ENCODE measurements around the gene FANK1. TPM values are rescaled to one million over a fixed set of nuclear protein-coding genes. Genes with fewer than 3 reads are reported as not detected.

The FANK1 gene
- total and polyA plus RNA-seq, 2 donors, result 2.5 to 14.1 TPM

DNA sequence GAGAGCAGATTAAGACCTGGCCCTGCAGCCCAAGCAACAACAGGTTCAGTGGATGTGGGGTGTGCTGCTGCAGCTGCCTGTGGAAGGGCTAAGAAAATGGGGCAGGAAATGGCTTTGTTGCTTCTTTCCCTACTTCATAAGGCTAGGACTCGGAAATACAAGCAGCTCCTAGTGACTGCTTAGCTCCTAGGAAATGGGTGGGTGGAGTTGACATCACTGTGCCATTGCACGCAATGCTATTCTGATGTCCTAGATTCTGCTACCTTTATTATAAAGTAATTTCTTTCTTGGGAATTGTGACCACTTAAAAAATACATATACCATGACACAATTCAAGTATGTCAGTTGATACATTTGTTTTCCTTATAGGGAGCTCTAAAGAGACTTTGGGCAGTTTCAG is 155.8 kb downstream of the FANK1 start:
- Histone ChIP-seq H3K4me3 (ENCODE audit: low read length in 2 of 2) (no peak overlapping the region), H3K27ac (ENCODE audit: low read depth in 1 of 2, low read length in 1 of 2) (no peak overlapping the region), H3K9me3 (ENCODE audit: control insufficient read depth in 2 of 2, insufficient read depth in 1 of 2, low read length in 1 of 2) (no peaks in the 10 kb centered on the region), H3K27me3 (ENCODE audit: control insufficient read depth in 2 of 2, insufficient read depth in 1 of 2, low read length in 1 of 2) (no peaks in the 10 kb centered on the region), H3K36me3 (ENCODE audit: control insufficient read depth in 2 of 2, insufficient read depth in 2 of 2, low read length in 1 of 2) (no peaks in the 10 kb centered on the region), H3K4me1 (ENCODE audit: control insufficient read depth in 2 of 2, insufficient read depth in 2 of 2, low read length in 2 of 2) (no peaks in the 10 kb centered on the region)
- no peak for DNase-seq (ENCODE audit: low read depth in 6 of 9, low spot score in 9 of 9)
- WGBS, result 90% methylated on average over 2 of the region's 2 CpGs

GRCh38 chr10:126054191-126054590 is 157.8 kb downstream of the FANK1 start:
- Histone ChIP-seq H3K27me3 (ENCODE audit: control insufficient read depth in 2 of 2, insufficient read depth in 1 of 2, low read length in 1 of 2) (peaks cover 0 to 5% of the 10 kb centered on the region in 2 donors), H3K9me3 (ENCODE audit: control insufficient read depth in 2 of 2, insufficient read depth in 1 of 2, low read length in 1 of 2) (no peaks in the 10 kb centered on the region), H3K36me3 (ENCODE audit: control insufficient read depth in 2 of 2, insufficient read depth in 2 of 2, low read length in 1 of 2) (no peaks in the 10 kb centered on the region), H3K27ac (ENCODE audit: low read depth in 1 of 2, low read length in 1 of 2) (no peak overlapping the region), H3K4me1 (ENCODE audit: control insufficient read depth in 2 of 2, insufficient read depth in 2 of 2, low read length in 2 of 2) (no peaks in the 10 kb centered on the region), H3K4me3 (ENCODE audit: low read length in 2 of 2) (no peak overlapping the region)
- WGBS, result 96% methylated on average over 6 of the region's 6 CpGs
- DNase-seq (ENCODE audit: low read depth in 6 of 9, low spot score in 9 of 9), result no peak

DNA sequence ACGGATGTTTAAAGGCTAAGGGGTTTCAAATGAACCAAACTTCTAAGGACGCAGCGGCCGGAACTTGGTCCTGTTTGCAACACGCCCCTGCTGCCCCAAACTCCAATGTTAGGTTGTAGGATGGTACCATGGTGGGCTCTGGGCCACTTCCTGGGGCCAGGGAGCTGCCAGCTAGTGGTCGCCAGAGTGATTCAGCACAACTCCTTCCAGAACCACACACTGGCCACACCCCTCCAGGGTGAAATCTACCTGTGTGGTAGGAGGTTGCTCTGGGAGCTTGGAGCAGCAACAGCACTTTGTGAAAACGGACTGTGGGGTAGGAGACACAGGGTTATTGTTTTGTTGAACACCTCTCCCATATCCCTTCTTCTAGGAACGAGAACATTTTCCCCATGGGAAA is 161.1 kb downstream of the FANK1 start:
- H3K9me3 ChIP-seq (ENCODE audit: control insufficient read depth in 2 of 2, insufficient read depth in 1 of 2, low read length in 1 of 2), result no peaks in the 10 kb centered on the region
- H3K4me3 ChIP-seq (ENCODE audit: low read length in 2 of 2), result no peak overlapping the region
- WGBS, result 91% methylated on average over 8 of the region's 8 CpGs
- H3K27ac ChIP-seq (ENCODE audit: low read depth in 1 of 2, low read length in 1 of 2), result no peak overlapping the region
- no peak for DNase-seq (ENCODE audit: low read depth in 6 of 9, low spot score in 9 of 9)
- H3K27me3 ChIP-seq (ENCODE audit: control insufficient read depth in 2 of 2, insufficient read depth in 1 of 2, low read length in 1 of 2), result peaks cover 0 to 5% of the 10 kb centered on the region in 2 donors
- H3K36me3 ChIP-seq (ENCODE audit: control insufficient read depth in 2 of 2, insufficient read depth in 2 of 2, low read length in 1 of 2), result no peaks in the 10 kb centered on the region
- no peaks in the 10 kb centered on the region for H3K4me1 ChIP-seq (ENCODE audit: control insufficient read depth in 2 of 2, insufficient read depth in 2 of 2, low read length in 2 of 2)

GRCh38 chr10:126058104-126058503 is 161.7 kb downstream of the FANK1 start:
- Histone ChIP-seq H3K36me3 (ENCODE audit: control insufficient read depth in 2 of 2, insufficient read depth in 2 of 2, low read length in 1 of 2) (no peaks in the 10 kb centered on the region), H3K4me3 (ENCODE audit: low read length in 2 of 2) (no peak overlapping the region), H3K27me3 (ENCODE audit: control insufficient read depth in 2 of 2, insufficient read depth in 1 of 2, low read length in 1 of 2) (peaks cover 0 to 5% of the 10 kb centered on the region in 2 donors), H3K4me1 (ENCODE audit: control insufficient read depth in 2 of 2, insufficient read depth in 2 of 2, low read length in 2 of 2) (no peaks in the 10 kb centered on the region), H3K9me3 (ENCODE audit: control insufficient read depth in 2 of 2, insufficient read depth in 1 of 2, low read length in 1 of 2) (no peaks in the 10 kb centered on the region), H3K27ac (ENCODE audit: low read depth in 1 of 2, low read length in 1 of 2) (no peak overlapping the region)
- WGBS, result 62% methylated on average over 6 of the region's 6 CpGs
- DNase-seq (ENCODE audit: low read depth in 6 of 9, low spot score in 9 of 9), result no peak

DNA sequence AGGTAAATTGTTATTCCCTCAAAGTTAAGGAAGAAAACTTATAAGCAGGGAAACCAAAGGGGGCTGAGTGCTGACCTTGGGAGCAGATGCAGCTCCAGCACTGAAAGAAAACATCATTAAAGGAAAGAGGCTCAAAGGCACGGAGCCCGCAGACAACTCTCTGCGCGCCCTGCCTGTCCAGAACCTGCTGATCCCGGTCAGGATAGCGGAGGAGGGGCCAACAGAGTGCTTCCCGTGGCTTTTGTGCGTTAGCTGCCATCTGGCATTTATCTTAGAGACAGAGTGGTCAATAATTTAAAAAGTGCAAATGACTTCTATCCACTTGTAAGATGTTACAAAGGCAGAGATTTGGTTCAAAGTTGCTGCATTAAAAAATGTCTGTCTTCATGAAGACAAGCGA is 162.1 kb downstream of the FANK1 start:
- Histone ChIP-seq H3K36me3 (ENCODE audit: control insufficient read depth in 2 of 2, insufficient read depth in 2 of 2, low read length in 1 of 2) (no peaks in the 10 kb centered on the region), H3K9me3 (ENCODE audit: control insufficient read depth in 2 of 2, insufficient read depth in 1 of 2, low read length in 1 of 2) (no peaks in the 10 kb centered on the region), H3K4me1 (ENCODE audit: control insufficient read depth in 2 of 2, insufficient read depth in 2 of 2, low read length in 2 of 2) (no peaks in the 10 kb centered on the region), H3K27me3 (ENCODE audit: control insufficient read depth in 2 of 2, insufficient read depth in 1 of 2, low read length in 1 of 2) (peaks cover 0 to 5% of the 10 kb centered on the region in 2 donors), H3K27ac (ENCODE audit: low read depth in 1 of 2, low read length in 1 of 2) (no peak overlapping the region), H3K4me3 (ENCODE audit: low read length in 2 of 2) (no peak overlapping the region)
- no peak for DNase-seq (ENCODE audit: low read depth in 6 of 9, low spot score in 9 of 9)
- WGBS, result 56% methylated on average over 9 of the region's 9 CpGs

Other genes starting within 250 kb of the FANK1 start
- gene TEX36, start 213.4 kb upstream of the FANK1 start, total RNA-seq, result not detected
- not detected for gene TEX36, start 213.4 kb upstream of the FANK1 start, polyA plus RNA-seq
- gene EDRF1, start 176.9 kb upstream of the FANK1 start, total RNA-seq, result 27.3 TPM
- gene EDRF1, start 176.9 kb upstream of the FANK1 start, polyA plus RNA-seq, result 43.1 TPM
- not detected for gene MMP21, start 120.7 kb upstream of the FANK1 start, total RNA-seq
- 0.18 TPM for gene MMP21, start 120.7 kb upstream of the FANK1 start, polyA plus RNA-seq
- 47.6 TPM for gene UROS, start 73.3 kb upstream of the FANK1 start, total RNA-seq
- 31.0 TPM for gene UROS, start 73.3 kb upstream of the FANK1 start, polyA plus RNA-seq
- gene BCCIP, start 73.0 kb upstream of the FANK1 start, total RNA-seq, result 72.5 TPM
- gene BCCIP, start 73.0 kb upstream of the FANK1 start, polyA plus RNA-seq, result 74.3 TPM
- gene DHX32, start 15.3 kb upstream of the FANK1 start, total RNA-seq, result 13.6 TPM
- gene DHX32, start 15.3 kb upstream of the FANK1 start, polyA plus RNA-seq, result 18.3 TPM